CD4-positive, alpha-beta T cell treated with Interleukin-15 for 4 hours (primary cell): ENCODE results near the gene PUDP.
"Not testable (repeated sequence)": the region's sequence is repeated elsewhere in the genome, so short reads cannot be mapped to it uniquely, and the experiment has no call there.

Experiments used
- DNase-seq: peaks from one replicate; pipeline ENCODE4 v3.0.0-alpha.2; 2020; ENCODE audit warnings: low spot score

PUDP gene

GRCh38 chrX:7109049-7109531 lies 38.9 kb downstream of the PUDP start:
- DNase-seq = no peak

- DNase-seq = no peak
These were observed 39.9 kb downstream of the PUDP start for GRCh38 chrX:7108030-7108429.

- DNase-seq = no peak
These were observed 41.3 kb downstream of the PUDP start for GRCh38 chrX:7106649-7107048.

GRCh38 chrX:7102119-7102518 lies 45.8 kb downstream of the PUDP start:
- DNase-seq = no peak

GRCh38 chrX:7100022-7100421 lies 47.9 kb downstream of the PUDP start:
- no peak for DNase-seq

- not testable (repeated sequence) for DNase-seq
These were observed 52.3 kb downstream of the PUDP start for GRCh38 chrX:7095657-7096056.

GRCh38 chrX:7093305-7093704 lies 54.6 kb downstream of the PUDP start:
- DNase-seq = no peak

GRCh38 chrX:7092543-7092942 lies 55.4 kb downstream of the PUDP start:
- DNase-seq = no peak

- no peak for DNase-seq
These were observed 56.0 kb downstream of the PUDP start for GRCh38 chrX:7091923-7092322.

- no peak for DNase-seq
These were observed 57.3 kb downstream of the PUDP start for GRCh38 chrX:7090641-7091040.

GRCh38 chrX:7088968-7089615 lies 58.9 kb downstream of the PUDP start:
- DNase-seq = peak; percentile 28

GRCh38 chrX:7086384-7086783 lies 61.6 kb downstream of the PUDP start:
- DNase-seq = no peak

- DNase-seq = no peak
These were observed 62.1 kb downstream of the PUDP start for GRCh38 chrX:7085879-7086278.

- no peak for DNase-seq
These were observed 63.1 kb downstream of the PUDP start for GRCh38 chrX:7084841-7085240.

- peak; percentile 69 for DNase-seq
These were observed 64.2 kb downstream of the PUDP start for GRCh38 chrX:7083468-7084396.

GRCh38 chrX:7083021-7083420 lies 64.9 kb downstream of the PUDP start:
- DNase-seq = no peak

GRCh38 chrX:7082556-7082955 lies 65.4 kb downstream of the PUDP start:
- no peak for DNase-seq

GRCh38 chrX:7077241-7078230 lies 70.4 kb downstream of the PUDP start:
- DNase-seq = no peak

- DNase-seq = no peak
These were observed 71.7 kb downstream of the PUDP start for GRCh38 chrX:7076245-7076661.

- DNase-seq = no peak
These were observed 73.1 kb downstream of the PUDP start for GRCh38 chrX:7074908-7075204.

- no peak for DNase-seq
These were observed 73.6 kb downstream of the PUDP start for GRCh38 chrX:7074148-7074907.
